H9 (cell line): ENCODE data around the gene FOXA2. TPM values are rescaled to one million over a fixed set of nuclear protein-coding genes. Genes with fewer than 3 reads are reported as not detected.

Experiments
- DNase-seq: peaks from one replicate; pipeline ENCODE4 v3.0.0-alpha.2; 2017
- H2AFZ ChIP-seq: one replicate; pipeline ENCODE4 v1.6.1; 2013; ENCODE audit warnings: mild to moderate bottlenecking, low read length, control low read depth, moderate library complexity
- H2AK5ac ChIP-seq: 2 replicates; pipeline ENCODE4 v1.6.1; 2013; ENCODE audit warnings: low read length, control low read depth, mixed read lengths; ENCODE audit not compliant: insufficient read length
- H2BK120ac ChIP-seq: one replicate; pipeline ENCODE4 v1.6.1; 2013; ENCODE audit warnings: low read depth, mild to moderate bottlenecking, low read length, control low read depth, inconsistent platforms; ENCODE audit not compliant: poor library complexity, severe bottlenecking
- H2BK12ac ChIP-seq: 2 replicates; pipeline ENCODE4 v1.6.1; 2013; ENCODE audit warnings: low read length, control low read depth, mixed read lengths, low read depth; ENCODE audit not compliant: insufficient read length
- H2BK15ac ChIP-seq: 2 replicates; pipeline ENCODE4 v1.6.1; 2013; ENCODE audit warnings: low read depth, low read length, control low read depth
- H2BK20ac ChIP-seq: one replicate; pipeline ENCODE4 v1.6.1; 2013; ENCODE audit warnings: low read depth, mild to moderate bottlenecking, low read length, control low read depth, inconsistent platforms; ENCODE audit not compliant: poor library complexity, severe bottlenecking
- H2BK5ac ChIP-seq: 2 replicates; pipeline ENCODE4 v1.6.1; 2013; ENCODE audit warnings: low read length, control low read depth, mixed read lengths; ENCODE audit not compliant: insufficient read length
- H3K14ac ChIP-seq: 2 replicates; pipeline ENCODE4 v1.6.1; 2013; ENCODE audit warnings: low read length, control low read depth; ENCODE audit not compliant: insufficient read depth
- H3K18ac ChIP-seq: 2 replicates; pipeline ENCODE4 v1.6.1; 2013; ENCODE audit warnings: low read depth, mild to moderate bottlenecking, mixed read lengths, low read length, control low read depth; ENCODE audit not compliant: insufficient read length
- H3K23ac ChIP-seq: 2 replicates; pipeline ENCODE4 v1.6.1; 2013; ENCODE audit warnings: low read length, control low read depth, mixed read lengths, low read depth; ENCODE audit not compliant: insufficient read length
- H3K23me2 ChIP-seq: 2 replicates; pipeline ENCODE4 v1.6.1; 2013; ENCODE audit warnings: low read depth, mild to moderate bottlenecking, mixed read lengths, low read length, control low read depth; ENCODE audit not compliant: insufficient read length, poor library complexity, severe bottlenecking
- H3K27ac ChIP-seq: 2 replicates; pipeline ENCODE4 v1.5.1; 2013; ENCODE audit warnings: low read length, control low read depth, mixed read lengths, low read depth; ENCODE audit not compliant: insufficient read length
- H3K27me3 ChIP-seq: 2 replicates; pipeline ENCODE4 v1.6.1; 2013; ENCODE audit warnings: low read length, control low read depth, inconsistent platforms; ENCODE audit not compliant: insufficient read depth
- H3K4ac ChIP-seq: 2 replicates; pipeline ENCODE4 v1.6.1; 2013; ENCODE audit warnings: low read depth, mild to moderate bottlenecking, control low read depth, inconsistent platforms, low read length, moderate library complexity
- H3K4me1 ChIP-seq: 2 replicates; pipeline ENCODE4 v1.6.1; 2013; ENCODE audit warnings: low read length, control low read depth, inconsistent platforms; ENCODE audit not compliant: insufficient read depth
- H3K4me2 ChIP-seq: 2 replicates; pipeline ENCODE4 v1.6.1; 2013; ENCODE audit warnings: low read length, control low read depth, mixed read lengths; ENCODE audit not compliant: insufficient read length, insufficient read depth
- H3K56ac ChIP-seq: 2 replicates; pipeline ENCODE4 v1.6.1; 2013; ENCODE audit warnings: low read depth, mild to moderate bottlenecking, mixed read lengths, low read length, control low read depth; ENCODE audit not compliant: insufficient read length
- H3K79me1 ChIP-seq: 2 replicates; pipeline ENCODE4 v1.6.1; 2013; ENCODE audit warnings: low read depth, mild to moderate bottlenecking, moderate library complexity, low read length, control low read depth, inconsistent platforms; ENCODE audit not compliant: insufficient read depth, poor library complexity, severe bottlenecking
- H3K79me2 ChIP-seq: 2 replicates; pipeline ENCODE4 v1.6.1; 2013; ENCODE audit warnings: low read length, control low read depth, inconsistent platforms; ENCODE audit not compliant: insufficient read depth
- H3K9ac ChIP-seq: 2 replicates; pipeline ENCODE4 v1.6.1; 2013; ENCODE audit warnings: low read length, control low read depth, mixed read lengths; ENCODE audit not compliant: insufficient read length; ENCODE audit errors: extremely low read depth
- H3K9me3 ChIP-seq: one replicate; pipeline ENCODE4 v1.6.1; 2013; ENCODE audit warnings: low read depth, low read length, inconsistent platforms; ENCODE audit not compliant: control insufficient read depth
- H3T11ph ChIP-seq: one replicate; pipeline ENCODE4 v1.6.1; 2013; ENCODE audit warnings: mild to moderate bottlenecking, low read length, control low read depth, inconsistent platforms
- H4K20me1 ChIP-seq: one replicate; pipeline ENCODE4 v1.6.1; 2013; ENCODE audit not compliant: control insufficient read depth, insufficient read length, insufficient read depth
- H4K5ac ChIP-seq: 2 replicates; pipeline ENCODE4 v1.6.1; 2013; ENCODE audit warnings: low read depth, mild to moderate bottlenecking, mixed read lengths, low read length, control low read depth; ENCODE audit not compliant: insufficient read length
- H4K8ac ChIP-seq: replicated peaks from 2 replicates; pipeline ENCODE4 v1.6.1; 2013; ENCODE audit warnings: low read length, control low read depth, mixed read lengths, low read depth; ENCODE audit not compliant: insufficient read length
- H4K91ac ChIP-seq: 2 replicates; pipeline ENCODE4 v1.6.1; 2013; ENCODE audit warnings: low read depth, mild to moderate bottlenecking, moderate library complexity, mixed read lengths, low read length, control low read depth; ENCODE audit not compliant: insufficient read length
- H3K27ac Mint-ChIP-seq, 3 experiments: 2 replicates in 2 of 3; 3 replicates in 1 of 3; pipeline ENCODE4 v1.8.0; 2020 to 2021; ENCODE audit warnings: mixed read lengths in 3 of 3, mild to moderate bottlenecking in 1 of 3, moderate library complexity in 1 of 3
- H3K27me3 Mint-ChIP-seq: 2 replicates; pipeline ENCODE4 v1.8.0; 2021; ENCODE audit warnings: low read depth, mild to moderate bottlenecking, moderate library complexity, mixed read lengths
- H3K36me3 Mint-ChIP-seq, 3 experiments: 2 replicates in 2 of 3; 3 replicates in 1 of 3; pipeline ENCODE4 v1.8.0; 2020 to 2021; ENCODE audit warnings: low read depth in 3 of 3, mixed read lengths in 3 of 3; ENCODE audit not compliant: insufficient read depth in 1 of 3
- H3K4me1 Mint-ChIP-seq, 2 experiments: 2 replicates each; pipeline ENCODE4 v1.8.0; 2020; ENCODE audit warnings: mixed read lengths in 2 of 2
- H3K4me3 Mint-ChIP-seq, 2 experiments: 2 replicates in 1 of 2; 3 replicates in 1 of 2; pipeline ENCODE4 v1.8.0; 2020 to 2021; ENCODE audit warnings: mild to moderate bottlenecking in 2 of 2, mixed read lengths in 2 of 2, moderate library complexity in 1 of 2
- H3K9me3 Mint-ChIP-seq, 2 experiments: 2 replicates in 1 of 2; 3 replicates in 1 of 2; pipeline ENCODE4 v1.8.0; 2020; ENCODE audit warnings: mild to moderate bottlenecking in 2 of 2, mixed read lengths in 2 of 2, moderate library complexity in 1 of 2
- WGBS: extraction: QIAGEN DNeasy Blood & Tissue Kit; methylation state at CpG from one replicate; pipeline ENCODE4 v1.1.7; 2013; ENCODE audit warnings: missing lambda C conversion rate, low lambda C conversion rate, mixed read lengths; ENCODE audit not compliant: insufficient read length; ENCODE audit errors: extremely low coverage; 5-methylcytosine and 5-hydroxymethylcytosine counted together
- total RNA-seq: library from RNA; stranded (reverse); gene quantifications from 2 replicates; pipeline ENCODE4 v1.2.1, GENCODE V29; 2021
- TF ChIP-seq, protein P1 (sequence below): fragments of 200-600 bp; sonication (generic); conservative IDR thresholded peaks from 3 replicates; pipeline ENCODE4 v1.8.0; 2021; ENCODE audit warnings: antibody characterized with exemption, mild to moderate bottlenecking

Gene FOXA2
- total RNA-seq, 1 experiment from 2014 or later = not detected

DNA sequence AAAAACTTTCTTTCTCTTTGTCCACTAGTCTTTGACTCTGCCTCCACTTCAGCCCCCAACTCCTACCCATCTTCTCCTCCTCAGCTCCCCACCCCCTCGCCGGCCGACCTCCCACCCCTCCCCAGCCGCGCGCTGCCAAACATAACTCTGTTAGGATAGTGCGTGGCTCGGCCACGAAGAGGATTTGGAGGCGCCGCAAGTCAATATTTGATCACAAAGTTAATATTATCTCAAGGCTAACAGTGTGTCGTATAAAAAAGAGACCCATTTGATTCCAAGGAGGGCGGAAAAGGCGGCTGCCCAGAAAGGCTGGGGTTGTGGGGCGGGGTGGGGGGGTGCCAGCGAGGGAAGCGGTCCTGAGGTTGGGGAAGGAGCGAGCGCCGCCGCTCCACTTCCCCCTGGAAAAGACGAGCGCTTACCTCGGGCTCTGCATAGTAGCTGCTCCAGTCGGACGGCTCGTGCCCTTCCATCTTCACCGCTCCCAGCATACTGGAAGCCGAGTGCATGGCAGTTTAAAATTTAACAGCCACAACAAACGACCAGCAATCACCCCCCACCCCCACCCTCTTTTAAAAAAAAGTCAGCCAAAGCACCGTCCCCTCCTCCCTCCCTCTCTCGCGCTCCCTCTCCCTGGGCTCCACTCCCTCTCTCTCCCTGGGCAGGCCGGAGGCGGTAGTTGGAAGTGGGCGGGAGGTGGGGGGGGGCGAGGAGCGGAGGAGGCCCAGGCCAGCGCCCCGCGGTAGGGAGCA lies 425 bp downstream of the FOXA2 start:
- Histone ChIP-seq H3K27me3 (peaks cover 81% of the 10 kb centered on the region), H3K14ac (no peak overlapping the region), H4K5ac (no peak overlapping the region), H3T11ph (no peak overlapping the region), H3K56ac (no peak overlapping the region), H2BK15ac (no peak overlapping the region), H4K20me1 (no peaks in the 10 kb centered on the region), H3K79me1 (no peaks in the 10 kb centered on the region), H3K79me2 (no peaks in the 10 kb centered on the region), H3K23ac (no peak overlapping the region), H4K91ac (no peak overlapping the region), H3K9ac (no peak overlapping the region), H3K27ac (no peak overlapping the region), H2AK5ac (no peak overlapping the region), H3K4me2 (peak overlapping the region; percentile 50), H2BK5ac (no peak overlapping the region), H2AFZ (no peak overlapping the region), H2BK20ac (no peak overlapping the region), H3K4ac (no peak overlapping the region), H3K9me3 (no peaks in the 10 kb centered on the region), H3K23me2 (peaks cover 8% of the 10 kb centered on the region), H2BK12ac (no peak overlapping the region), H2BK120ac (no peak overlapping the region), H3K4me1 (no peaks in the 10 kb centered on the region), H4K8ac (no peak overlapping the region), H3K18ac (no peak overlapping the region)
- TF ChIP-seq, protein P1, sequence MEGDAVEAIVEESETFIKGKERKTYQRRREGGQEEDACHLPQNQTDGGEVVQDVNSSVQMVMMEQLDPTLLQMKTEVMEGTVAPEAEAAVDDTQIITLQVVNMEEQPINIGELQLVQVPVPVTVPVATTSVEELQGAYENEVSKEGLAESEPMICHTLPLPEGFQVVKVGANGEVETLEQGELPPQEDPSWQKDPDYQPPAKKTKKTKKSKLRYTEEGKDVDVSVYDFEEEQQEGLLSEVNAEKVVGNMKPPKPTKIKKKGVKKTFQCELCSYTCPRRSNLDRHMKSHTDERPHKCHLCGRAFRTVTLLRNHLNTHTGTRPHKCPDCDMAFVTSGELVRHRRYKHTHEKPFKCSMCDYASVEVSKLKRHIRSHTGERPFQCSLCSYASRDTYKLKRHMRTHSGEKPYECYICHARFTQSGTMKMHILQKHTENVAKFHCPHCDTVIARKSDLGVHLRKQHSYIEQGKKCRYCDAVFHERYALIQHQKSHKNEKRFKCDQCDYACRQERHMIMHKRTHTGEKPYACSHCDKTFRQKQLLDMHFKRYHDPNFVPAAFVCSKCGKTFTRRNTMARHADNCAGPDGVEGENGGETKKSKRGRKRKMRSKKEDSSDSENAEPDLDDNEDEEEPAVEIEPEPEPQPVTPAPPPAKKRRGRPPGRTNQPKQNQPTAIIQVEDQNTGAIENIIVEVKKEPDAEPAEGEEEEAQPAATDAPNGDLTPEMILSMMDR = no peak
- H3K27ac Mint-ChIP-seq = no peak overlapping the region; a peak in 1 of 7 replicates
- DNase-seq = peak; percentile 75
- WGBS = no CpG with 5 or more reads among the region's 41 CpGs
- H3K4me3 Mint-ChIP-seq = peak overlapping the region; percentile 45 to 85
- peaks cover 16 to 39% of the 10 kb centered on the region in 2 experiments for H3K4me1 Mint-ChIP-seq
- peaks cover 0 to 26% of the 10 kb centered on the region in 2 experiments; a peak in 3 of 5 replicates for H3K9me3 Mint-ChIP-seq
- peaks cover 0 to 3% (median 3%) of the 10 kb centered on the region in 3 experiments; a peak in 3 of 7 replicates for H3K36me3 Mint-ChIP-seq
- H3K27me3 Mint-ChIP-seq = peaks cover 96% of the 10 kb centered on the region
